Mucosa of gallbladder (tissue), 1 donor: ENCODE measurements around the gene PLOD3. TPM values are rescaled to one million over a fixed set of nuclear protein-coding genes. Genes with fewer than 3 reads are reported as not detected.

Source experiments
- DNase-seq: peaks from one replicate; pipeline ENCODE4 v3.0.0-alpha.2; 2020; ENCODE audit warnings: low spot score
- total RNA-seq: library from RNA; stranded (reverse); gene quantifications from one replicate; pipeline ENCODE4 v1.2.1, GENCODE V29; 2021
- donor health status: DM: no; HTN: no; CAD: no.

The PLOD3 gene
- total RNA-seq, 1 donor from 2014 or later = 104 TPM

- DNase-seq = peak; percentile 93
Measured at GRCh38 chr7:101165075-101165957, 52.1 kb downstream of the PLOD3 start, which contains the start of gene VGF. Gene VGF, minus strand, starts transcription at chr7:101165569. Its CDS starts 726 bp downstream, at chr7:101164843.

- no peak for DNase-seq
Measured at GRCh38 chr7:101164071-101164840, 53.1 kb downstream of the PLOD3 start.

GRCh38 chr7:101163279-101164070 is 53.9 kb downstream of the PLOD3 start:
- no peak for DNase-seq

GRCh38 chr7:101162551-101163278 is 54.7 kb downstream of the PLOD3 start:
- no peak for DNase-seq

GRCh38 chr7:101161692-101162471 is 55.5 kb downstream of the PLOD3 start:
- no peak for DNase-seq

GRCh38 chr7:101160910-101161309 is 56.5 kb downstream of the PLOD3 start:
- no peak for DNase-seq

GRCh38 chr7:101159696-101160674 is 57.4 kb downstream of the PLOD3 start:
- DNase-seq = no peak

- no peak for DNase-seq
Measured at GRCh38 chr7:101156866-101157589, 60.4 kb downstream of the PLOD3 start.

- DNase-seq = no peak
Measured at GRCh38 chr7:101156277-101156676, 61.1 kb downstream of the PLOD3 start.

Other genes with a start within 250 kb of the PLOD3 start
- 0.72 TPM for gene MUC12, start 248.0 kb downstream of the PLOD3 start, total RNA-seq
- under 0.01 TPM for gene MUC17, start 197.5 kb downstream of the PLOD3 start, total RNA-seq
- 57.7 TPM for gene TRIM56, start 132.1 kb downstream of the PLOD3 start, total RNA-seq
- 6.6 TPM for gene SERPINE1, start 90.5 kb downstream of the PLOD3 start, total RNA-seq
- gene AP1S1, start 63.1 kb downstream of the PLOD3 start, total RNA-seq = 63.9 TPM
- 0.29 TPM for gene VGF, start 52.0 kb downstream of the PLOD3 start, total RNA-seq
- gene NAT16, start 37.3 kb downstream of the PLOD3 start, total RNA-seq = not detected
- 0.14 TPM for gene MOGAT3, start 16.5 kb downstream of the PLOD3 start, total RNA-seq
- gene ZNHIT1, start 584 bp upstream of the PLOD3 start, total RNA-seq = 92.6 TPM
- 46.4 TPM for gene CLDN15, start 20.2 kb upstream of the PLOD3 start, total RNA-seq
- 190 TPM for gene FIS1, start 27.5 kb upstream of the PLOD3 start, total RNA-seq
- 36.5 TPM for gene IFT22, start 104.2 kb upstream of the PLOD3 start, total RNA-seq
- gene COL26A1, start 145.3 kb upstream of the PLOD3 start, total RNA-seq = 0.29 TPM